Measurements from ENCODE around the gene PHOX2A.

PHOX2A gene

DNA sequence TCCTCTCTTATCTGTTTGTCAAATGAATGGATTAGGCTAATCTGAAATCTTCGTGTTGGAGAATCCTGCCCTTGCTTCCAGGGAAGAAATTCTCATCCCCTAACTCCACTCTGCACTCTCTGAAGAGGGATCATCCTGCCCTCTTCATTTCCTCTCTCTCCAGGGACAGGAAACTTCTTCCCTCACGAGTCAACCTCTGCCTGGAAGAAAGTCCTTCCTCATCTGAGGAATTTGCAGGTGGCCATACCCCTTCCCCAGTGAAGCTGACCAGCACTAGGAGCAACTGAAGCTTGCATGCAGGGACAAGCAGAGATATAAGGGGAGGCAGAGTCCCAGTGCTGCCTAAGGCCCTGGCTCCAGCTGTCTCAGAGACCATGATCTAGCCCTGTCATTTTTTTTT is 3.6 kb upstream of the PHOX2A start:
- no peak for DNase-seq

DNA sequence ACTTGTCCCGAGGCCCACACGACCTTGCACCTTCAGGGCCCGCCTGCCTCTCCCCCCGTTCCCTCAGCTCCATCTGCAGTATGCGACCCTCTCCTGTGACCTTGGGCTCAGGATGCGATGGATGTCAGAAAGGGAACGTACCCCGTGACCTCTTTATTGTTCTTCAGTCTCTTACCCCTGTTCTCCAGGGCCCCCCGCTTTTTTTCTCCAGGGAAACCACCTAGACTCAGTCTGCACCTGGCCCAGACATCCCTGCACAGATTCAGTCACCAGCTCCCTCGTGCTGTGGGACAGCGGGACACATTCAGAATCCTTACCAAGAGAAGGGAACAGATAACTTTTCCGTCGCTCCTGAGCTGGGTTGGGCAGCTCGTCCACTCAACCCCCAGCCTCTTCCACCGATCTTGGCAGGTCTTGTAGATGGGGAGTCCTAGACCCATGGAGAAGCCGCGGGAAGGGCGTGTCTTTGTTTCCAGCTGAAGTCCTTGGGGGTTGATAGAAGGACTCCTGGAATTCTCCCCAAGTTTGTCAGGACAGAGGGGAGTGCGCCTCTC is 1.4 kb upstream of the PHOX2A start:
- DNase-seq = no peak

DNA sequence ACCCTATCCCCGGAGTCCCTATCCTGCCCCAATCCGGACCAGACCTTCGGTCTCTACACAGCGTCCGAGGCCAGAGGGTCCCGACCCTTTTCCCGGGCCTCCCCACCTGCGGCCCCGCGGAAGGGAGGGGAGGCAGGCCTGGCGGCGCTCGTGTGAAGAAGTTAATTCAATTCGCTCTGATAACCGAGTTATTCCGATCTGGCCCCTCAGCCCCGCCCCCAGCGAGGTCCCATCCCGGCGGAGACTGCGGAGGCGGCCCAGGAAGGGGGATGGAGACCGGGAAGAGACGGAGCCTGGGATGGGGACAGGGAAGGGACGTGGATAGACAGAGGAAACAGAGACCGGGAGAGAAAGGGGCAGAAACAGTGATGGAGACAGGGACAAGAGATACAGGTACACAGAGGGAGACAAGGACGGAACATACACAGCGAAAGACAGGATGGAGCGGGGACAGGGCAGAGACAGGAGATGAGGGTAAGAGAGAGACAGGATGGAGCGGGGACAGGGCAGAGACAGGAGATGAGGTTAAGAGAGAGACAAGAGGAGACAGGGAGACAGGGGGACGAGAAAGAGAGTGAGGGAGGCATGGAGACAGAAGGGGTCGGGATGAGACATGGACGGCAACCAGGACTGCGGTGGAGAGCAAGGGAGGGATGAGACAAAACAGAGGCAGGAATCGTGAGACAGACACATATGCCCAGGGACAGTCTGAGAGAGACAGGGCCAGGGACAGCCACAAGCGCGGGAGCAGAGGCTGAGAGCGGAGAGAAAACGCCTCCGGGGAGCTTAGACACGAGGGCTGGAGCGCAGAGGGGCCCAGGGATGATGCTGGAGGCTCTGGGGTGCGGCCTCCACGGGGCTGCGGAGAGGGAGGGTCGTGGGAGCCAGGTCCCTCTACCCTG is 636 bp upstream of the PHOX2A start:
- no peak for DNase-seq

DNA sequence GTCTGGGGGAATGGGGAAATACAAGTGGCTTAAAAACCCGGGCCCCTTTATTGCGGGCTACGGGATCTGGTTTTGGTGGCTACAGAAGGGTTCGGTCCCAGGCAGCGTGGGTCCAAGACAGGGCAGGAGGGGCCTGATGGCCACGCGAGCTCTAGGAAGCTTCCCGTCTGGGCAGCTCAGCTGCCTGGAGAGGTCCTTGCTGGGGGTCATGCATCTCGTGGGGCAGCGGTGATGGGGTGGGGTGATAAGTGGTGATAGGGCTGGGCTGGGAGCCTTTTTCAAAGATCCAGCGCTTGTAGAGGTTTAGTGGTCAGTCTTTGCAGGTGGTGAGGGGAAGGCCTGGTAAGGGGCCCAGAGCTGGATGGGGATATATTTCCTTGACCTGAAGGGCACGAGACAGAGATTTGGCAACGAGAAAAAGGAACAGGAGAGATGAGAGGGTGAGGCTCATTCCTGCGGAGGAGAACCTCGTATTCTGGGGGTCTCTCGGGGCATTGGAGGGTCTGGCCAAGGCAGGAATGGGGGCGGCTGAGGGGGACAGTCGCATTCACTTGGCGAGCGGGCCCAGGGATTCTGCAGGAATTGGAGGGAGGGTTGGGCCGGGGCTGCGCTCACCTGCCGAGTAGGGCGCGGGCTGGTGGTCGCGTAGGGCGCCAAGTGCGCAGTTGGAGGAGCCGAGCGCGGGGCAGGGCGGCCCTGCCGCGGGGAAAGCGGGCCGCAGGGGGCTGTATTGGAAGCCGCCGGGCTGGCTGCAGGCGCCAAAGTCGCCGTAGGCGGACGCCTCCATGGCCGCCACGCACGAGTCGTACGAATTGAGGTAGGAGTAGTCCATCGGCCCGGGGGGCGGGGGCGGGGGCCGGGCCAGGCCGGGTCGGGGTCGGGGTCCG is 560 bp downstream of the PHOX2A start:
- no peak for DNase-seq

DNA sequence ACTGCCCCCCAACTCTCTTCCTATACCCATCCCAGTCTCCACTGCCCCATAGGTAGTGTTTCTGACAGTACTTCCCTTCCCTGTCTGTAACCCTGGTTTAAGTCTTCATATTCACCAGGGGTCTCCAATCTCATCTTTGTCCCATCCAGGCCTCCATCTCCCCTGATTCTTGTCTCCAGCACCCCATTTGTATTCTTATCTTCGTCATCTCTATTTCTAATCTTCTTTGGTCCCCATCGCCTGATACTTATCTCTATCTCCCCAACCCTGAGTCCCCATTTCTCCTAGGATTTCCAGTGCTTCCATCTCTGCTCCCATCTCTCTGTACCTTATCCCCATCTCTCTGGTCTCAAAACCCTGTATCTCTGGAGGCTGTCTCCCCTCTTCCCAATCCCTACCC is 1.8 kb downstream of the PHOX2A start:
- no peak for DNase-seq

DNA sequence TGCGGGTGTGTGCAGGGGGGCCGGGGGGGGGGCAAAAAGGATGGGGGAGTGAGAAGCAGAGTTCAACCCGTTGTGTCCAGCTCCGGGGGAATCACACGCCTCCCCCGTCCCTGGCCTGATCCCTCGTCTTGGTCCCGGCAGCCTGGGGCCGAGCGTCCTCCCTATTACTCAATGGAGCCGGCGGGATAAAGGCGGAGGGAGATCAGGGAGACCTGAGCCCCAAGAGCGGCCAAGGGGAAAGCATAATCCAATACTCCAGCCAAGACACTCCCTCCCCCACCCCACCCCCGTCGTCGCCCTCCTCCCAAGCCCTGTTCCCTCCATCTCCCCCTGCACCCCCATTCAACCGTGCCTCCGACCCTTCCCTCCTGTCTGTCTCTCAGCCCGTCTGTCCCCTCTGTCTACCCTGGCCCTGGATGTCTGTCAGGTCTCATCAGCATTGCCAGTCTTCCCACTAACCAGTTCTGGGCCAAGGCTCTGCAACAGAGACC is 2.6 kb downstream of the PHOX2A start:
- DNase-seq = no peak

DNA sequence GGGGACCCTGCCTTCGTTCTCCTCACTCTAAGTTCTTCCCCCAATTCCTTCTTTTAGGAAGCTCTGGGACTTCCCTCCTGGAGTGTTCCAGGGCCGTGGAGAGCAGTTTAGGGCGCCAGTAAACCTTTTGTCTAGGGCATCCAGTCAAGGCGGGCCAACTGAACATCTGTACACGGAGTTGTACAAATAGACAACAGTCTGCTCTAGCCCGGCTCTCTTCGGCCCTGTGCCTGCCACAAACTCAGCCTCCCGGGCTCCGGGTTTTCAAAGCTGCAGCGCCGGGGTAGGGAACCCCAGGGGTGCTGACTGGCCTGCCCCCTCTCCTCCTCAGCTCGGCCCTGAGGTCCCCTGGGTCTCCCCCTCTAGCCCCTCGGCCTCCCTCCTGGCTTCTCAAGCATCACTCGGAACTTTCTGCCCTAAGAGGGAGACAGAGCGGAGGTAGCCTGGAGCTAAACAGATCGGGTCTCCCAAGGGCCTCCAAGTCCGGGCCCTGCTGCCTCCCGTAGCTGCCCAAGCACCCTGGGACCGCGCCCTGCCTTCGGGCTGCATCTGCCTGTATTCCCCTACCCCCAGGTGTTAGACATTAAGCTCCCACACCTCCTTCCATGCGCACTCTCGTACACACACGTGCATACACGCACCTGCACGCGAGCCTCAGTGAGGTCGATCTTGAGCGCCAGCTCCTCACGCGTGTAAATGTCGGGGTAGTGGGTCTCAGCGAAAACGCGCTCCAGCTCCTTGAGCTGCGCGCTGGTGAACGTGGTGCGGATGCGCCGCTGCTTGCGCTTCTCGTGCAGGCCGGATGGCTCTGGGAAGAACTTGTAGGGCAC is 3.3 kb downstream of the PHOX2A start:
- no peak for DNase-seq

DNA sequence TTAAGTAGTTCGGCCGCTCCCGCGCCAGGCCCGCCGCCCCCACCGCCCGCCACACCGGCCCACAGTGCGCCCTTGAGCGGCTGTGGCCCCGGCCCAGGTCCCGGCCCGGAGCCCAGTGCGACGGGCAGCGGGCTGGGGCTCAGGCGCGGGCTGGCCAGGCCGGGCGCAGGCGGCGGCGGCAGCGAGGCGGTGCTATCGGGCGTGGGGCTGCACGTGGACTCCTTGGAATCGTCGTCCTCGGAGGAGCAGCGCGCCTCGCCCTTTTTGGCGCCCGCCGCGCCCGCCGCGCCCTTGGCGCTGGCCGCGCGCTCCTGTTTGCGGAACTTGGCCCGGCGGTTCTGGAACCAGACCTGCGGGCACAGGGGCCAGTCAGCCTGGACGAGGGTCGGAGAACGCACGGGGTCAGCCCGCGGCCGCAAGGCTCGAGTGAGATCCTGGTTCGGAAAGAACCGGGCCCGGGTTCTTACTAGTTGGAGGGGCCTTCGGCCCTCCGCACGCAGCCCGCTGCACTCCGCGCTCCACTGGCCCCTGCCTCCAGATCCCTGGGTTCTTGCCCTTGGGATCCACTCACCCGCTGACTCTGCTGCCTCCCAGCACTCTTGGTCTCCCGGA is 4.0 kb downstream of the PHOX2A start:
- no peak for DNase-seq

DNA sequence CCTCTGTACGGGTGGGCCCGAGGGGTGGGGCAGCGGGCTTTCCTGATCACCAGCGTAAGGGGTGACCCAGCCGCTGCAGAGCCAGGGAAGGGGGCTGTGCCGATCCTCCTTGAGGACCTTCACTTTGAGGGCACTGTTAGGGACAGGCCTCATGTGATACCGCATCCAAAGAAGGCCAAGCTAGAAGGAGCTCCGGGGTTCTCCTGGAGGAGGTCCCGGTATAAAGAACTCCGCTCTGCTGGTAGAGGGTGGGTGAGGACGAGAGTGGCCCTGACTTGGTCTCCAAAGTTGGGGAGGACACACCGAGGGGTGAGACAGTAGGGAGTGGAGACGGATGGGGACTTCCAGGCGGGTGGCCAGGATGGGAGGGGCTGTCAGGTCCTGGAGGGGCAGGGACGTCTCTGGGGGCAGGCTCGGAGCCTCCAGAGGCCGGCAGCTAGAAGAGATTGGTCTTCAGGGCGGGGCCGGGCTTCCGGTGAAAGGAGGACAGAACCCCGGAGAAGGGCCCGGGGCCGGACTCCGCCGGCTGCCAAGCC is 4.6 kb downstream of the PHOX2A start:
- DNase-seq = no peak

DNA sequence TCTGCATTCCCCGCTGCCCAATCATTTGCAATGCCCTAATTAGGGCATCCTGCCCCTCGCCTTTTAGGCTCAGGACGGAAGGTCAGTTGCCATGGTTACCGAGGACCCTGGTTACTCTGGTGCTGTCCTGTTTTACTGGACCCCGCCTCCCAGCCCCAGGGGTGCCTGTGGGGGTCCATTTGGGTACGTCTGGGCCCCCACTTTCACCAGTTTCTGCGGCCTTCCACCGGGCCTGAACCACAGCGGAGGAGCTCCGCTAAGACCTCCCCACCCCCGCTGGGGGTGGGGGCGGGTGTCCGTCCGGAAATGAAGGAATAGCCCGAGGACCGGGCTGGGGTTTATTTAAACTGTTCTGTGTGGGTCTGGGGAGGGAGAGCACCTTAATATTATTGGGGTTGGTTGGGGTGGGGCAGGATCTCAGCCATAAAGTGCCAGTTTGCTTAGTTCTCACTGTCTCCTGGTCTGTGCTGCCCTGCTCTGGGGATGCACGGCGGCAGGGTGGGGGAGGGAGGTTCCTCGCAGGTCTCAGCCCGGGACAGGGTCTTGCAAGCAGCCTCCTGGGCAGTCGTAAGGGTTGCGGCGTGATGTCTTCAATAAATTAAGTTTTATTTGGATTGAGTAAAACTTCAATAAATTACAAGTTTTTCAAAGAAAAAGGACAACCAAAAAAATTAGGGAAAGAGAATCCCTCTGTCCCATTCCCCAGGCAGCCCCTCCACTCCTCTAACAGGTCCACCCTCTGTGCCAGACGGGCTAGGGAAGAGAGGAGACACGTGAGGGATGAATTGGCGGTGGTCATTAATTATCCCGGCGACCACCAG is 5.3 kb downstream of the PHOX2A start:
- DNase-seq = no peak

DNA sequence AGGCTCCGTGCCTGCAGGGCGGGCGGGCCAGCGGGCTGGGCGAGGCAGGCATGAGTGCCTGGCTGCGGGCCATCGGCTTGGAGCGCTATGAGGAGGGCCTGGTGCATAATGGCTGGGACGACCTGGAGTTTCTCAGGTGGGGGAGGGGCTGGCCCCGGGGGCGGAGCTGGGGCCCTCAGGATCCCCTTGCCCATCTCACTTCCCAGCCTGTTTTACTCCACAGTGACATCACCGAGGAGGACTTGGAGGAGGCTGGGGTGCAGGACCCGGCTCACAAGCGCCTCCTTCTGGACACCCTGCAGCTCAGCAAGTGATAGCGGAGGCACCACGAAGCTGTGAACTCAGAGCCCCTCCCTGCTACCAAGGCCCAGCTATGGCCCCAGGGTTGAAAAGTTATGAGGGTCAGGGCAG is 5.9 kb downstream of the PHOX2A start:
- no peak for DNase-seq

DNA sequence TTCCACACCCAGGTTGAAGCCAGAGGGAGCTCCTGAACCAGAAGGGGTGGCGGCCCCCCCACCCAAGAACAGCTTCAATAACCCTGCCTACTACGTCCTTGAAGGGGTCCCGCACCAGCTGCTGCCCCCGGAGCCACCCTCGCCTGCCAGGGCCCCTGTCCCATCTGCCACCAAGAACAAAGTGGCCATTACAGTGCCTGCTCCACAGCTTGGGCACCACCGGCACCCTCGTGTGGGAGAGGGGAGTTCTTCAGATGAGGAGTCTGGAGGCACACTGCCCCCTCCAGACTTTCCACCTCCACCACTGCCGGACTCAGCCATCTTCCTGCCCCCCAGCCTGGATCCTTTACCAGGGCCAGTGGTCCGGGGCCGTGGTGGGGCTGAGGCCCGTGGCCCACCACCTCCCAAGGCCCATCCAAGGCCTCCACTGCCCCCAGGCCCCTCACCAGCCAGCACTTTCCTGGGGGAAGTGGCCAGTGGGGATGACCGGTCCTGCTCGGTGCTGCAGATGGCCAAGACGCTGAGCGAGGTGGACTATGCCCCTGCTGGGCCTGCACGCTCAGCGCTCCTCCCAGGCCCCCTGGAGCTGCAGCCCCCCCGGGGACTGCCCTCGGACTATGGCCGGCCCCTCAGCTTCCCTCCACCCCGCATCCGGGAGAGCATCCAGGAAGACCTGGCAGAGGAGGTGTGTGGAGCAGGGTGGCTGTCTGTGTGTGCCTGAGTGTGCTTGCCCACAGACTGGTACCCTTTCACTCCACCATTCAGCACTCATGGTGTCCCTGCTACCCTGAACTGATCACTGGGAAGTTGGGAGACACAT is 6.7 kb downstream of the PHOX2A start:
- no peak for DNase-seq

DNA sequence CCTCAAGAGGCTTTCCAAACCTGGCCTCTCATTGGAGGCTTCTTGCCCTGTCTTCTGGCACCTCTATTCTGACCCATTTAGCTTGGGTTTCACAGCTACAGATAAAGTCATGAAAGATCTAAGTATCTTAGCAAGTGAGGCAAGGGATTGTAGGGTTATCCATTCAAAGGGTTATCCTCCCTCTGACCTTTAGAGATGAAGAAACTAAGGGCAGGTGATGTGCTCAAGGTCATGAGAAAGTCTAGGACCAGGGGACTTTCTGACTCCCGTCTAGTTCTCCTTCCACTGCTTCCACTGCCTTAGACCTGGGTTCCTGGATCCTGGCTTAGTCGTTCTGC is 7.2 kb downstream of the PHOX2A start:
- no peak for DNase-seq

DNA sequence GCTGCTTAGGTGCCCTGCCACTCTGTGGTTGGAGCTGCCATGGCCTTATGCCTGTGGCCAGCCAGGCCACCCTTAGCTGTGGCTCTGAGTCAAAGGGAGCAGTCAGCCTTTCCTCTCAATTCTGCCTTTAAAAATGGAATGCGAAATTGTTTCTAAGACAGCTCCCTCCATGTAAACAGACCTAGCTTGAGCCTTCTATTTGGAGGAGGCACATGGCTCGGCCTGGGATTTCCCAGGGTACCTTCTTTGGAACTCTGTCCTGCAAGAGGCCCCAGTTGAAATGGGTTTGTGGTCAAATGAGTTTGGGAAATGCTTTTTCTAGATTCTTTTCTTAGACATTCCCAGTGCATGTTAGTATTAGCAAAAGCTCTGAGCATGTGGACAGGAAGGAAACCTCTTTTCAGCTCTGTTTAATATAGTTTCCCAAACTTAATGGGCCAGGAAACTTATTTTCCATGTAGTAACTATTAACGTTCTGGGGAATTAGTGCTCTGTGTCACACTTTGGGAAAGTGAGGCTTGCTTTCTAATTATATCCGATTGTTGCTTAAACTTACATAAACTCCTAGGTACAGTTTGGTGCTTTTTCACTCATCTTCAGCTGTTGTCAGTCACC is 7.8 kb downstream of the PHOX2A start:
- DNase-seq = no peak

DNA sequence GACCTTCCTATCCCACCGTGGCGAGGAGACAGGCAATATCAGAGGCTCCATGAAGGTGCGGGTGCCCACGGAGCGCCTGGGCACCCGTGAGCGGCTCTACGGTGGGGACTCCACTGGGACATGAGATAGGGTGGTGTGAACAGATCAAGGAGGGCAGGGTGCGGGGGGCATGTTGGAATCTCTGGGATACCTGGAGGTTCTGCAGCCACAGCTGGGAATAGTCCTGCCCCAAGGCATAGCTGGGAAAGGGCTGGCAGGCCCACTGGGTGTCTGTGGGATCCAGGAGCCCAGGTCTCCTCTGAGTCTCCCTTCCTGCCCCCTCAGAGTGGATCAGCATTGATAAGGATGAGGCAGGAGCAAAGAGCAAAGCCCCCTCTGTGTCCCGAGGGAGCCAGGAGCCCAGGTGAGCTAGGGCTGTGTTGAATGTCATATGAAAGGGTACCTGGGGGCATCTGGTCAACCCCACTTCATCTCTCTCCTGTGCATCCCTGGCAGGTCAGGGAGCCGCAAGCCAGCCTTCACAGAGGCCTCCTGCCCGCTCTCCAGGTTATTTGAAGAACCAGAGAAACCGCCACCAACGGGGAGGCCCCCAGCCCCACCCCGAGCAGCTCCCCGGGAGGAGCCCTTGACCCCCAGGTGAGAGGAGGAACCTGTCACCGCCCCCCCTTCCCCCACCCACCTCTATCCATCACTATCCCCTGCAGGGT is 8.5 kb downstream of the PHOX2A start:
- DNase-seq = no peak

DNA sequence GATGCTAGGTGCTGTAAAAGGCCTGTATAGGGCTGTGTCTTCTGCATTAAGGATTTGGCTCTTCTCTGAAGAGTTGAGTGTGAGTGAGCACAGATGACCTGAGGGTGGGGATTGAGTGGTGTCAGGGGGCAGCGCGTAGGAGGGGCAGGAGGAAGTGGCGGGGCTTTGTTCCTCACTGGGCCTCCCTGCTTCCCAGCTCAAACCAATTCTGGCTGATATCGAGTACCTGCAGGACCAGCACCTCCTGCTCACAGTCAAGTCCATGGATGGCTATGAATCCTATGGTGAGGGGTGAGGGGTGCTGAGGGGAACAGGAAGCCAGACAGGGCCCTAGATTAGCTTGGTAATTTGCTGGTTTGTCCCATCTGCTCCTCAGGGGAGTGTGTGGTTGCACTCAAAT is 9.1 kb downstream of the PHOX2A start:
- DNase-seq = no peak

DNA sequence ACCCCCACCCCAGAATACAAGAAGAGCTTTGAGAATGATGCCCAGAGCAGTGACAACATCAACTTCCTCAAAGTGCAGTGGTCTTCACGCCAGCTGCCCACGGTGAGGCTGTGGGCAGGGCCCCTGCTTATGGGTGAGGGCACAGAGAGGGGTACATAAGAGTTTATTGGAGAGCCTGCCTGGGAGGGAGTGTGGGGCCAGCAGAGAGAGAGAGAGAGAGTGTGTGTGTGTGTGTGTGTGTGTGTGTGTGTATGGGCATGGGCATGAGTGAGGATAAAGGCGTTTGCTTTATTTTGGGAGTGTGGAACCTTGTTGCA is 9.5 kb downstream of the PHOX2A start:
- DNase-seq = no peak

DNA sequence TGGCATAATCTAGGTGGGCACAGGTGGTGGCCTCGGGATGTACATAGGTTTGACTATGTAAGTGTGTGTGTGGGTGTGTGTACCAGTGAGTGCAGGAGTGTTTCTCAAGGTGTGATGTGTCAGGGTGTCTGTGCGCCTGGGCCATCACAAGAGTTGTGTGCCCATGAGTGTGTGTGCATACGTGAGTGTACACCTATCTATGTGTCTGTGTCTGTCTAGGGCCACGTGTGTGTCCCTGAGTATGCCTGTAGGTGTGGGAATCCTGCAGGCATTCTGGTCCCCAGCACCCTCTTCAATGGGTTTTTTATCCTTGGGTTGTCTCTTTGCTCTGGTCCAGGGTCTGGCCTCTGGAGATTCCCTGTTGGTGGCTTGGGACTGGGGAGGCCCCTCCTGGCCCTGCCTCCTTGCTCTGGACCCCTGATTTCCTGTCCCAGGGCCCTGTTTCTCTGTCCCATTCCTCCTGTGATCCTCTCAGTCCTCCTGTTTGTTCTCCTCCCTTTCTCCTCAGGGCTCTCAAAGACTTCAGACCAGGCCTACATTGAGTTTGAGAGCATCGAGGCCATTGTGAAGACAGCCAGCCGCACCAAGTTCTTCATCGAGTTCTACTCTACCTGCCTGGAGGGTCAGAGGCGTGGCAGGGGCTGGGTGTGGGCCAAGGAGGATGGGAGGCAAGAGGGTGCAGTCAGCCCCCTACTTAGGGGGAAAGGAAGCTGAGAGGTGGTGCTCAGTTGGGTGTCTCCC is 10.0 kb downstream of the PHOX2A start:
- DNase-seq = no peak
